SH-SY5Y (cell line): Measurements from ENCODE around the gene LRRC4C.

ENCODE experiments used
- GATA2 ChIP-seq: IDR thresholded peaks from 2 replicates; pipeline ENCODE4 v1.6.1; 2011; ENCODE audit warnings: mild to moderate bottlenecking, low read depth, low read length
- GATA3 ChIP-seq: IDR thresholded peaks from 2 replicates; pipeline ENCODE4 v1.6.1; 2011; ENCODE audit warnings: low read depth, mild to moderate bottlenecking, low read length, moderate library complexity

GRCh38 chr11:41074318-41074717 is 385.1 kb downstream of the LRRC4C start:
- no peak for TF ChIP-seq GATA2
- no peak for TF ChIP-seq GATA3
